Psoas muscle (tissue), 8 donors: ENCODE measurements around the gene DHRS3. TPM values are rescaled to one million over a fixed set of nuclear protein-coding genes. Genes with fewer than 3 reads are reported as not detected.

ENCODE experiments used
- ATAC-seq, 4 donors: fragments of 200-7000 bp; cut with Tn5 transposase; one replicate each; pipeline ENCODE4 v1.9.1; 2020; ENCODE audit warnings: moderate library complexity in 3 of 4, mild to moderate bottlenecking in 2 of 4
- DNase-seq, 2 donors: peaks; one replicate each; pipeline ENCODE4 v3.0.0-alpha.2; 2020
- H3K27ac ChIP-seq: fragments of 200-600 bp; one replicate; pipeline ENCODE4 v1.8.0; 2022
- H3K27me3 ChIP-seq, 3 donors: fragments of 200-600 bp in 1 of 3; one replicate each; pipeline versions ENCODE4 v1.6.1 to v1.8.0; 2013 to 2022; ENCODE audit warnings: low read length in 2 of 3, mild to moderate bottlenecking in 2 of 3, moderate library complexity in 1 of 3; ENCODE audit not compliant: insufficient read depth in 3 of 3
- H3K36me3 ChIP-seq, 2 donors: fragments of 200-600 bp in 1 of 2; one replicate each; pipeline versions ENCODE4 v1.6.1 to v1.8.0; 2013 to 2022; ENCODE audit warnings: low read depth in 1 of 2, mild to moderate bottlenecking in 1 of 2, moderate library complexity in 1 of 2; ENCODE audit not compliant: insufficient read depth in 1 of 2
- H3K4me1 ChIP-seq: fragments of 200-600 bp; one replicate; pipeline ENCODE4 v1.8.0; 2022
- H3K4me3 ChIP-seq: fragments of 200-600 bp; one replicate; pipeline ENCODE4 v1.8.0; 2022; ENCODE audit warnings: mild to moderate bottlenecking
- H3K9me3 ChIP-seq: fragments of 200-600 bp; one replicate; pipeline ENCODE4 v1.8.0; 2022
- CTCF ChIP-seq: fragments of 200-600 bp; IDR thresholded peaks from one replicate; pipeline ENCODE4 v1.8.0; 2022; ENCODE audit warnings: antibody characterized with exemption
- WGBS, 3 donors: extraction: QIAGEN DNeasy Blood & Tissue Kit; methylation state at CpG; one replicate each; pipeline versions ENCODE4 v1.1.6 to v1.1.7; 2013; 5-methylcytosine and 5-hydroxymethylcytosine counted together
- intact Hi-C, 2 donors: fragments of 100-400 bp; cut with DNase I; formaldehyde crosslinking; loops; one replicate each; pipeline versions ENCODE4 v1.11.0 to v1.14.2; 2022
- polyA plus RNA-seq, 3 donors: library from polyadenylated mRNA; stranded (reverse); fragments of 200-250 nt; gene quantifications; one replicate each; pipeline ENCODE4 v1.2.3, GENCODE V29; 2013
- total RNA-seq, 4 donors: library from RNA; stranded (reverse); fragmentation: NEBNext Ultra II Directional in 2 of 4; extraction: Animal tissue kit (Norgen Biotek cat#: 25700) in 2 of 4; gene quantifications; one replicate each; pipeline versions ENCODE4 v1.2.1 to v1.2.4, GENCODE V29; 2021 to 2023
- donor health status: healthy with polysubstance abuse.
- donor health status: DM: no; HTN: no; CAD: no; lungs with moderate emphysema.
- donor health status: Bipolar disorder and iron deficiency.
- donor health status: healthy.
- donor health status: DM: yes; HTN: yes; CAD: no.
- donor health status: DM: no; HTN: no; CAD: no.
- donor health status: DM: no; HTN: no; CAD: no.
- donor health status: DM: yes; HTN: yes; CAD: no.

Gene DHRS3
- total and polyA plus RNA-seq, 7 donors = 21.7 to 78.7 (median 41.2) TPM

DNA sequence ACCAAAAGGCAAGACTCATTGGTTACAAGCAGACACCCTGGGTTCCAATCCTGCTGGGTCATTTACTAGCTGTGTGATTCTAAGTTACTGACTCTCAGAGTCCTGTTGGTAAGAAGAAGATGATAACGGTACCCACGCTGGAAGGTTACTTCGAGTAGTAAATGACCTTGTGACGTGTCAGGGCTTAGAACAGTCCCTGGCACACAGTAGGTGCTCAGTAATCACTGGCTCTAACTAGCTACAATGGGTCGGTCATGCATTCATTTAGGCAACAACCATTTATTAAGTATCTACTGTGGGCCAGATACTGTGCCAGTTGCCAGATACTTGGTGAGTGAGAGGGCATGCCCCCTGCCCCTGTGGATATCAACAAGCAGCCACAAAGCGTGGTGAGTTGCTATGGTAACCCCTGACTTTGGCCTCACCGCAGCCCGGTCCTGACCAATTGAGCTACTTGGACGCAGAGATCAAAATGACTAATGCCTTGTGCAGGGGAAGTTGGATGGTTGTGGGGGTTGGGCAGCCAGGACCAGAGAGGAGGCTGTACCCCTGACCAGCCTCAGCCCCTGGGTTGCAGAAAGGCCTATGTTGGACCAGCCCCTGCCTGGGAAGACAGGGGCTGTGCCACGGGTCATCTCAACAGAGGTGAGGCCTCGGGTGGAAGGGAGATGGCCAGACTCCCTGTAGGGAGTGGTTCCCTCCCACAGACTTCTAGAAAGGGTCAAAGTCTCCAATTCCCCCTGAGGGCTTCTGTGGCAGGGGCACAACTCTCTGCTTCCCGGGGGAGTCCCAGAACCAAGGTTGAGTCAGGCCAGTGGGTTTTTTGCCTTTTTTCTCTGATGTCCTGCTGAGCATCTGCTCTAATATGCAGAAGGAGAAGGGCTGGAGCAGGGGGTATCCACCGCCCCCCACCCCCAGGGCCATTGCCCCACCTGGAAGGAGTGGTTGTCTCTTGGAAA is 16.0 kb downstream of the DHRS3 start:
- intact Hi-C loops = no loop called here
- Histone ChIP-seq H3K27ac (peak overlapping the region; percentile 71), H3K4me3 (no peak overlapping the region), H3K36me3 (peaks cover 0 to 6% of the 10 kb centered on the region in 2 donors), H3K27me3 (no peaks in the 10 kb centered on the region), H3K4me1 (peaks cover 74% of the 10 kb centered on the region), H3K9me3 (no peaks in the 10 kb centered on the region)
- DNase-seq (no peak), ATAC-seq (peak in 2 of 4 donors; percentile 19 to 39)
- TF ChIP-seq CTCF = no peak
- 70 to 80% (median 75%) methylated on average over 13 of the region's 13 CpGs for WGBS, 3 donors

DNA sequence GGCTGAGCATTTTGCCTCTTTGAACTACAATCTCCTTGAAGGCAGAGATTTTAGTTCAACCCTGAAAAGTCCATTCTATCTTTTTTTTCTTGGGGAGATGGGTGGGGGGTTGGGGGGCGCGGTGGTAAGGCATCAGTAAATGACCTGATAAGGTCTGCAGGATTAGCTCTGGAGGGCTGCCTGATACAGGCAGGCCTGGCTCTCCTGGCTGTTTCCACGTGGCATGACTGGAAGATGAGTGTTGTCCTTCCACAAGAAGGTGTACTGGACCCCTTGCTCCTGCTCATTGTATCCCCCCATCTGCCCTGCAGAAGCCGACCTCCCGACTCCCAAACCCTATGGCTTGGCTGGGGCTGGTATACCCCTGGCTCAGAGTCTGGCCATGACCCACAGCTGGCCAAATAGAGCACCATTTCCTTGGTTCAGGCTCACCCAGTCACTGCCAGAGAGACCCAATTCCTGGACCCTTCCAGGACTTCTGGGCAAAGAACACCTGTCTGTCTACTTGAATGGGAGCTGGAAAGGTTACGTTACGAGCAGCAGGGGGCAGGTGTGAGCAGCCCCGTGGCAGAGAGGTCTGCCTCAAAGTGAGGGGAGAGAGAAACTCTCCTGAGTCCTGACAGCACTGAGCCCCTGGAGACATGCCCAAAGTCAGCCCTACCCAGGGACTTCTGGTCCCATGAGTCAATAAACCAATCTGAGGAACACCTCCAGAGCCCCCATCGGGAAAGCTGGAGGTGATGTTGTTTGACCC is 17.0 kb downstream of the DHRS3 start:
- no peak overlapping the region for H3K4me3 ChIP-seq
- peak; percentile 44 for TF ChIP-seq CTCF
- no peaks in the 10 kb centered on the region for H3K36me3 ChIP-seq
- intact Hi-C loops = no loop called here
- peak overlapping the region; percentile 32 for H3K27ac ChIP-seq
- ATAC-seq (peak; percentile 34 to 69 (median 58)), DNase-seq (peak in 1 of 2 donors; percentile 72)
- no peaks in the 10 kb centered on the region for H3K27me3 ChIP-seq
- H3K4me1 ChIP-seq = peaks cover 83% of the 10 kb centered on the region
- WGBS, 3 donors = 61 to 72% (median 63%) methylated on average over 9 of the region's 9 CpGs
- no peaks in the 10 kb centered on the region for H3K9me3 ChIP-seq

GRCh38 chr1:12600335-12600734 is 17.7 kb downstream of the DHRS3 start:
- DNase-seq = peak; percentile 84 to 95
- Histone ChIP-seq H3K27ac (peak overlapping the region; percentile 32), H3K9me3 (no peaks in the 10 kb centered on the region), H3K4me3 (no peak overlapping the region), H3K36me3 (no peaks in the 10 kb centered on the region), H3K4me1 (peaks cover 81% of the 10 kb centered on the region), H3K27me3 (no peaks in the 10 kb centered on the region)
- 10 to 20% (median 20%) methylated on average over 7 of the region's 7 CpGs for WGBS, 3 donors
- ATAC-seq = peak; percentile 28 to 79 (median 56)
- TF ChIP-seq CTCF = no peak
- intact Hi-C loops = no loop called here

DNA sequence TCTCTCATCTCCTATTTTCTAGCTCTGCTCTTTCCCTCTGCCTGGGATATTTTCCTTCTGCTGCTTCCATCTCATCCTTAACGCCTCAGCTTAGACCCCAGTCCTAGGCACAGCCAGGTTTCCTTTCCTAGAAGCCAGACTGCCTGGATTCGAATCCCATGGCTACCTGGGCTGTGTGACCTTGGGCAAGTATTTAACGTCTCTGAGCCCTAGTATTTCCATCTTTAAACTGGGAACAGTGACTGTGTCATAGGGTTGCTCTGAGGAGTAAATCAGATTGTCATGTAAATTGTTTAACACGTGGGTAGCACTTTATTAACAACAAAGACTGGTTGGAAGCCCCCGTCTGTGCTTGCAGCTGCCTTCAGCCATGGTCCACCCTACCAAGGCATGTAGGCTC is 18.4 kb downstream of the DHRS3 start:
- no peaks in the 10 kb centered on the region for H3K27me3 ChIP-seq
- H3K36me3 ChIP-seq = no peaks in the 10 kb centered on the region
- intact Hi-C loops = no loop called here
- peaks cover 85% of the 10 kb centered on the region for H3K4me1 ChIP-seq
- TF ChIP-seq CTCF = no peak
- no peak for DNase-seq
- no peaks in the 10 kb centered on the region for H3K9me3 ChIP-seq
- WGBS, 3 donors = 76 to 88% (median 80%) methylated on average over 5 of the region's 5 CpGs
- peak overlapping the region; percentile 32 for H3K27ac ChIP-seq
- ATAC-seq = no peak
- no peak overlapping the region for H3K4me3 ChIP-seq
